Glomerular visceral epithelial cell (primary cell): ENCODE data around the gene GREM1.

Experiments used
- DNase-seq: peaks from one replicate; pipeline ENCODE4 v3.0.0-alpha.2; 2016; ENCODE audit errors: extremely low spot score

The GREM1 gene

DNA sequence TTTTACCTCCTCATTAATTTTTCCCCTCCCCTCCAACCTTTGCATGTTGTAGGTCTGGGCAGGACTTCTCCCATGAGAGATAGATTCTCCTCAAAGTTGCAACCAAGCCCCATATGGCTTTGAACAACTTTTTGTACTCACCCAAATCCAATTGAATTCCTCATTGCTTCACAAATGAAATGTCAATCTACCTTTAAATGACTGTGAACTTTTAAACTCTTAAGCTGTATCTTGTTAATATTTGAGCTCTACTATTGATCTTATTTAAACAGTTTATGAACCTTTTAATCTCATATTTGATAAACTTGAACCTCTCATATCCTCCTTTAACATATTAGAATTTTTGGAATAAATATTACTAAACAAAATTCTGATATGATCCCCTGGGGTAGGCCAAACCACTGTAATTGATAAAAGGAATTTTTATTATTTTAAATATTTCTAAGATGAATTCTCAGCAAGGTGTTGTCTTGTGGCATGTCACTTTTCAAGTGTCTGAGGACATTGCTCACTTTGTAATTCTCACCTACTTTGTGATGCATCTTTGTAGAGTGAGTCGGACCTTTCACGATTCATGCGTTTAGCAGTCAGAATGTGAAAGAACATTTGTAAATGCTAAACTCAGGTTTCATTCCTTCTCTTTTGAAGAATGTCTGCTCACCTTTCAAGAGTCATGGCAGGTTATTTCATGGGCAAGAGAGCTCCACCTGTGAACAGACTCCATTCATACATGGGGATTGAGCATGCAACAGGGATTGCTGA lies 23.4 kb upstream of the GREM1 start:
- DNase-seq: no peak

DNA sequence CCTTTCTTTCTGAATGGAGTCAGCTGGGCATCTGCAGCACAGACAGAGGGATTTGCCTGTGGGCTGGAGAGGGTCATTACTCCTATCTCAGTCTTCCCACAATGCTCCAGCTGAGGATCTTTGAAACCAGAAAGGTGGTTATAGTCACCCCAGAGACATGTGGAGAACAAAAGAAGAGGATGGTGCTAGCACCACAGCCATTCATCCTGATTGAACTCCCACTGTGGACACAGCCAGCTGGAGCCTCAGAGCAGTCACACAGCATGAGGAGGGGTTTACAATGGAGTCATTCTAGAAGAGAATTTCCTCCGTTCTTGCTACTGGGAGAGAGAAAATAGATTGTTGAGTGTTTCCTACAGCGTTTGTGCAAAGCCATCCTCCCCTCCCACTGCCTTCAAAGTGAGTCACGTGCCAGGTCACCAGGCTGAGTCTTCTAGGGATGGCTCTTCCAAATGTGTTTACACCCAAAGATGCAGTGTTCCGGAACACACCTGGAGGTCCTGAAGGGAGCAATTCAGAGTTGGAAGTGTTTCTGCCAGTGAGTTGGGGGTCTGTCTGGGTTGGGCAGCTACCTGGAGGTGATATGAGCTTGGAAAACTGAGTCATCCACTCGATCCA lies 18.9 kb upstream of the GREM1 start:
- DNase-seq: no peak

GRCh38 chr15:32700501-32701150 lies 17.2 kb upstream of the GREM1 start:
- no peak for DNase-seq

GRCh38 chr15:32701863-32702262 lies 15.9 kb upstream of the GREM1 start:
- no peak for DNase-seq

DNA sequence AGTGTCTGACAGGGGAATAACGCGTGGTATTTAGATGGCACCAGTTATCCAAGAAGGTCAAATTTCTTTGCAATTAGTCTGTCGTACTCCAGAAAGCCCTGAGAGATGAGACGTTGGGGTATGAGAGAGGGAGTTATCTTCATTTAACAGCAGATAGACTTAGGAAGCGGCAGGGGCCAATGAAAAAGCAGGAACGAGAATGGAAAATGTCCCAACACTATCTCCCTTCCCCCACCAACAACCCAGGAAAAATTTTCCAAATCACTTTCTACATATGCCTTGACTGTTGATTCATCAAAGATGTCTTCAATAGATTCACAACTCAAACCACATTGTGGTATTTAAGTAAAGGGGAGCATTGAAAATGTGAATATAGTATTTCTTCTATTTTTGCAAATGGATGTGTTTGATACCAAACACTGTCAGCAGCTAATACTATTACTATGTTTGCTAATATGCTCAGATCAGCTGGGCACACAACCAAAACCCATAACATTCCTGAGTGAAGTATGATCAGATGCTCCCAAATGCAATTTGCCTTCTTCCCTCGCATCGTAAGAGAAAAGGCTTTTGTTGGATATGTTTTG lies 13.3 kb upstream of the GREM1 start:
- no peak for DNase-seq

GRCh38 chr15:32705446-32705845 lies 12.4 kb upstream of the GREM1 start:
- DNase-seq: no peak

DNA sequence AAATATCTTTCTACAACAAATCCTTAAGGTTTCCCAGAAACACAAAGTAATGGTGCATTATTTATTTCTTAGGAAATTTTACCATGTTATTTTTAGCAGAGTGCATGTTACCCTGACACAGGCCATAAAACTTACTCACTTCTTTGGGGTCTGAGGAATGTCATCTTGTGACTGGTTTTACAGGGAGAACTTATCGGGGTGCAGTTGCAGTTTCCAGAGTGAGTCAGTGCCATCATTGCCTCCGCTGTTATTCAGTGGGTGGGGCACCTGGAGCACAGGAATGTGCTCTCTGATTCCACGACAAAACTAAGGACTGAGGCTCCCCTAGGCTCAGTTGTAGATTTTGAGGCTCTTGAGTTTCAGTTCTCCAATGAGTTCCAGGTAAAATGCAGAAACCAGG lies 11.1 kb upstream of the GREM1 start:
- DNase-seq: peak; percentile 53

DNA sequence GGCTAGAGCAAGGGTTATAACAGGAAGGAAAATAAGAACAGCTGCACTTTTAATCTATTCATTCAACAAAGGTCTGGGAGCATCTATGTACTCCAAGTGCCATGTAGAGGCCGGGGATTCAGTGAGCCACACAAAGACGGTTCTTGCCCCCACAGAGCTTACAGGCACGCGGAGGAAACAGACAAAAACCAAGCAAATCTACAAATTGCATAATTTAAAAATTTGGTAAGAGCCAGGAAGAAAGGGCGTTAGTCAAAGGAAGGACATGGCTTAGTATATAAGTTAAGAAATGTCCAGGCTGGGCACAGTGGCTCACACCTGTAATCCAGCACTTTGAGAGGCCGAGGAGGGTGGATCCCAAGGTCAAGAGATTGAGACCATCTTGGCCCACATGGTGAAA lies 10.4 kb upstream of the GREM1 start:
- DNase-seq: no peak

- no peak for DNase-seq
Observed at GRCh38 chr15:32709295-32710033, 8.3 kb upstream of the GREM1 start.

DNA sequence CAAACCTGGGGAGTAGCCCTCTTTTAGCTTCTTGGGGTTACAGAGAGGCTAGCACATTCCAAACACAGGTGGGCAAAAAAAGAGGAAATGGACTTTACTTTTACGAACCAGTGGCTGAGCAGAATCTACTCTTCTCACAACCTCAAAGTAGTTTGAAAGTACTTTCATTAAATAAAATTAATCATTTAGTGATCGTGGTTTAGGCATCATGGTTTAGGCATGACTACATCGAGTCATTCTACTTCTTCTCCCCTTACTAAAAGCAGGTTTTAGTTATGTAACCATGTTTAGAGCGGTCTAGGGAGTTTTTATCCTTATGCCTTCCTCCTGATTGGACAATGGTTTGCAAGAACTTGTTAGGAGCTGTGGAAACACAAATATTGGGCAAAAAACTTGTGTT lies 2.5 kb upstream of the GREM1 start:
- DNase-seq: peak; percentile 83

DNA sequence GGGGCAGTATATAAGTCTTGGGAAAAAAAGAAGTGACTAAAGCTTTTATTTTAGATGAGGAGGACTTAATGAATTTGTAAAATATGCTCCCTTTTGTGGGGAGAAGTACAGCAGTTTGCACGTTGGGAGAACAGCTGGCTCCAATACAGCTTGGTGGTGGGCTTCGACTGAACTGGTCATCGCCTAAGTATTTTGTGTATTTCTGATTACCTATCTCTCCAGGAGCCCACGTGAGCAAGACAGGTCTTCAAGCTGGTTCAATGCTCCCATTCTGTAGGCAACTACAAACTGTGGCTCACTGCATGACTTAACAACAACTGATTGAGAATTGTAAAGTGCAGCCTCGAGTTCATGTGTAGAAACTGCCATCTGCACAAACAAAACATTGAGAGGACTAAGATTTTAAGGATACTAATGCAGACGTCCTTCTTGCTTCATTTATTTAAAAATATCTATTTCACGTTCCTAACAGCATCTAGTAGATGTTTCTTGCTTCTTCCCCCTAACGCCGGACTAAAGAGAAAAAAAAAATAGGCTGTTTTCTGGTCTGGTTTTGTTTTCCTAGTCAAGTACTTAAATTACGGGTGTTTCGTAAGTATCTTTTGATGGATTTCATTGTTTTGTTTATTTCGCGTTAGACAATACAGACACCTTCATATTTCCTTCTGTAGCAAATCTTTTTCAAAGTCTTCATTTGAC lies 1.4 kb upstream of the GREM1 start:
- peak; percentile 67 for DNase-seq

GRCh38 chr15:32716915-32717425 lies 834 bp upstream of the GREM1 start:
- no peak for DNase-seq

- DNase-seq: peak; percentile 51
Observed at GRCh38 chr15:32718227-32718820, 520 bp downstream of the GREM1 start.

- DNase-seq: no peak
Observed at GRCh38 chr15:32718821-32719716, 1.3 kb downstream of the GREM1 start.

- peak; percentile 80 for DNase-seq
Observed at GRCh38 chr15:32721596-32721995, 3.8 kb downstream of the GREM1 start.

GRCh38 chr15:32722136-32722535 lies 4.3 kb downstream of the GREM1 start:
- DNase-seq: no peak

- DNase-seq: no peak
Observed at GRCh38 chr15:32723171-32723948, 5.6 kb downstream of the GREM1 start.

DNA sequence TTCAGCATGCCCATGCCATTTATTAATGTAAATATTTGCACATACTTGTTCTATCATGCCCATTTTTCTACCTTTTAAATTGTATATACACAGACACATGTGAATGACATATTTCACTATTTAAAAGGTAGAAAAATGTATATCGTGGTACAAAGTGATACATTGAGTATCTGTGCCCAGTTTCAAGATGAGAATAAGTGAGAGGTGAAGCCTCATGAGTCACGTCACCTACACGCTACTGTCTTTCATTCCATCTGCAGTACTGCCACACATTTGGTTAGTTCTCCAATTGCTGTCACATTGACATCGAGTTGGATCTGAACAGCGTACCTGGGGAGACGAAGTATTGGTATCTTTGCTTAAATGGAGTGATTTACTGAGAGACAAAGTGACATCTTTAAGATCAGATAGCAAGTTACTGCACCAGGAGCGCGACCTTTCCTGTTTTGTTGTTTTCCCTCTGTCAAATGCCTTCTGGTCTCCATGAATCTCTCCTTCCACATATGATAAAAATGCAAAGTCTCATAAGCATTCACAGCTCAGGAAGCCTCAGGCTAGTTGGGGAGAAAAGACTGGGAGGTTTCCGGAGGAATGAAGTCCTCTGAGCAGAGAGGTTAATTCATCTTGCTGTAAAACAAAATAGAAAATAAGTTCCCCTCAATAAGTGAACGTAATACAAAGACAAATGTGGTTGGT lies 12.0 kb downstream of the GREM1 start:
- no peak for DNase-seq
